MCF 10A (cell line): ENCODE results near the gene GPATCH1. TPM values are rescaled to one million over a fixed set of nuclear protein-coding genes. Genes with fewer than 3 reads are reported as not detected.

ENCODE experiments used
- BruUV-seq: library from RNA; stranded (reverse); fragments of 400-500 nt; replicated peaks from 2 replicates; lab custom pipeline; 2021; lab: Mats Ljungman, UMichigan
- CTCF ChIA-PET: fragments of 300-600 bp; sonication (Branson Sonifier 250); formaldehyde crosslinking; extraction: SDS; loops from one replicate; lab custom pipeline; 2021; ENCODE audit warnings: antibody characterized with exemption, inconsistent platforms; lab: Yijun Ruan, JAX
- POLR2A ChIA-PET: fragments of 300-600, 350-650 bp; sonication (Branson Sonifier 250); formaldehyde crosslinking; extraction: SDS; loops from one replicate; lab custom pipeline; 2020; ENCODE audit warnings: antibody characterized with exemption, inconsistent platforms; lab: Yijun Ruan, JAX
- DNase-seq: peaks from one replicate; pipeline ENCODE4 v3.0.0-alpha.2; 2018; ENCODE audit not compliant: unreplicated experiment
- H3K27ac Mint-ChIP-seq: one replicate; pipeline ENCODE4 v1.8.0; 2022; ENCODE audit warnings: mild to moderate bottlenecking, low read depth, mixed read lengths; ENCODE audit not compliant: unreplicated experiment
- H3K27me3 Mint-ChIP-seq: one replicate; pipeline ENCODE4 v1.8.0; 2022; ENCODE audit warnings: mixed read lengths; ENCODE audit not compliant: insufficient read depth, unreplicated experiment
- H3K36me3 Mint-ChIP-seq: one replicate; pipeline ENCODE4 v1.8.0; 2022; ENCODE audit warnings: mild to moderate bottlenecking, moderate library complexity, mixed read lengths; ENCODE audit not compliant: insufficient read depth, unreplicated experiment
- H3K4me1 Mint-ChIP-seq: one replicate; pipeline ENCODE4 v1.8.0; 2022; ENCODE audit warnings: mixed read lengths; ENCODE audit not compliant: insufficient read depth, unreplicated experiment
- H3K4me3 Mint-ChIP-seq: one replicate; pipeline ENCODE4 v1.8.0; 2022; ENCODE audit warnings: mild to moderate bottlenecking, moderate library complexity, mixed read lengths; ENCODE audit not compliant: unreplicated experiment
- H3K9me3 Mint-ChIP-seq: one replicate; pipeline ENCODE4 v1.8.0; 2022; ENCODE audit warnings: mixed read lengths; ENCODE audit not compliant: unreplicated experiment
- intact Hi-C: fragments of 100-400 bp; cut with micrococcal nuclease; formaldehyde crosslinking; loops from 2 replicates; pipeline ENCODE4 v1.14.1; 2022
- total RNA-seq: library from RNA; stranded (reverse); gene quantifications from 2 replicates; pipeline ENCODE4 v1.2.3, GENCODE V29; 2022
- TF ChIP-seq, protein P1 (sequence below): fragments of 200-600 bp; IDR thresholded peaks from one replicate; pipeline ENCODE4 v1.8.0; 2022; ENCODE audit warnings: antibody characterized with exemption, mild to moderate bottlenecking; ENCODE audit not compliant: unreplicated experiment

GPATCH1 gene
- total RNA-seq, 1 experiment from 2014 or later, result 5.1 TPM

- TF ChIP-seq, protein P1, sequence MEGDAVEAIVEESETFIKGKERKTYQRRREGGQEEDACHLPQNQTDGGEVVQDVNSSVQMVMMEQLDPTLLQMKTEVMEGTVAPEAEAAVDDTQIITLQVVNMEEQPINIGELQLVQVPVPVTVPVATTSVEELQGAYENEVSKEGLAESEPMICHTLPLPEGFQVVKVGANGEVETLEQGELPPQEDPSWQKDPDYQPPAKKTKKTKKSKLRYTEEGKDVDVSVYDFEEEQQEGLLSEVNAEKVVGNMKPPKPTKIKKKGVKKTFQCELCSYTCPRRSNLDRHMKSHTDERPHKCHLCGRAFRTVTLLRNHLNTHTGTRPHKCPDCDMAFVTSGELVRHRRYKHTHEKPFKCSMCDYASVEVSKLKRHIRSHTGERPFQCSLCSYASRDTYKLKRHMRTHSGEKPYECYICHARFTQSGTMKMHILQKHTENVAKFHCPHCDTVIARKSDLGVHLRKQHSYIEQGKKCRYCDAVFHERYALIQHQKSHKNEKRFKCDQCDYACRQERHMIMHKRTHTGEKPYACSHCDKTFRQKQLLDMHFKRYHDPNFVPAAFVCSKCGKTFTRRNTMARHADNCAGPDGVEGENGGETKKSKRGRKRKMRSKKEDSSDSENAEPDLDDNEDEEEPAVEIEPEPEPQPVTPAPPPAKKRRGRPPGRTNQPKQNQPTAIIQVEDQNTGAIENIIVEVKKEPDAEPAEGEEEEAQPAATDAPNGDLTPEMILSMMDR, result no peak
- intact Hi-C loops, result no loop called here
- peaks cover 9% of the 10 kb centered on the region for H3K9me3 Mint-ChIP-seq
- H3K27me3 Mint-ChIP-seq, result no peaks in the 10 kb centered on the region
- no peak for DNase-seq
- no TSS peak for BruUV-seq
- no peak overlapping the region for H3K4me3 Mint-ChIP-seq
- H3K27ac Mint-ChIP-seq, result no peak overlapping the region
- H3K4me1 Mint-ChIP-seq, result peaks cover 6% of the 10 kb centered on the region
- POLR2A ChIA-PET, result interaction anchor here (0.9 kb wide), 1 partner anchor 9 kb away, joined by 3 read pairs; no protein-coding TSS in a partner anchor
- no peaks in the 10 kb centered on the region for H3K36me3 Mint-ChIP-seq
- CTCF ChIA-PET, result interaction anchor here (0.6 to 2.2 kb wide), 2 partner anchors 23 to 31 kb away, joined by 3 to 6 read pairs; no protein-coding TSS in a partner anchor
Measured at GRCh38 chr19:33167438-33167837, 86.5 kb downstream of the GPATCH1 start.

DNA sequence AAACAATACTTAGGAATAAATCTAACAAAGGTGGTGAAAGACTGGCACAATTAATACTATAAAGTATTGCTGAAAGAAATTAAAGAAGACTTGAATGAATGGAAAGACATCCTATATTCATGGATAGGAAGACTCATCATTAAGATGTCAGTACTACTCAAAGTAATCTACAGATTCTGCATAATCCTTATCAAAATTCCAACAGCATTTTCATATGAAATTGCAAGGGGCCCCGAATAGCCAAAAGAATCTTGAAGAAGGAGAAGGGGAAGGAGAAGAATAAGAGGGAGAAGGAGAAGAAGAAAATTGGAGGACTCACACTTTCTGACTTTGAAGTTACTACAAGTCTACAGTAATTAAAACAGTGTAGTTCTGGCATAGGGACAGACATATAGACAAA is 87.5 kb downstream of the GPATCH1 start:
- Mint-ChIP-seq H3K27me3 (no peaks in the 10 kb centered on the region), H3K4me1 (peaks cover 9% of the 10 kb centered on the region), H3K9me3 (peaks cover 9% of the 10 kb centered on the region), H3K36me3 (no peaks in the 10 kb centered on the region), H3K27ac (no peak overlapping the region), H3K4me3 (no peak overlapping the region)
- intact Hi-C loops, result no loop called here
- ChIA-PET POLR2A (interaction anchor here (1.3 kb wide), 1 partner anchor 11 kb away, joined by 3 read pairs; no protein-coding TSS in a partner anchor), CTCF (interaction anchor here (2.2 kb wide), 1 partner anchor 24 kb away, joined by 6 read pairs; no protein-coding TSS in a partner anchor)
- TF ChIP-seq, protein P1, result no peak
- DNase-seq, result no peak
- no TSS peak for BruUV-seq

DNA sequence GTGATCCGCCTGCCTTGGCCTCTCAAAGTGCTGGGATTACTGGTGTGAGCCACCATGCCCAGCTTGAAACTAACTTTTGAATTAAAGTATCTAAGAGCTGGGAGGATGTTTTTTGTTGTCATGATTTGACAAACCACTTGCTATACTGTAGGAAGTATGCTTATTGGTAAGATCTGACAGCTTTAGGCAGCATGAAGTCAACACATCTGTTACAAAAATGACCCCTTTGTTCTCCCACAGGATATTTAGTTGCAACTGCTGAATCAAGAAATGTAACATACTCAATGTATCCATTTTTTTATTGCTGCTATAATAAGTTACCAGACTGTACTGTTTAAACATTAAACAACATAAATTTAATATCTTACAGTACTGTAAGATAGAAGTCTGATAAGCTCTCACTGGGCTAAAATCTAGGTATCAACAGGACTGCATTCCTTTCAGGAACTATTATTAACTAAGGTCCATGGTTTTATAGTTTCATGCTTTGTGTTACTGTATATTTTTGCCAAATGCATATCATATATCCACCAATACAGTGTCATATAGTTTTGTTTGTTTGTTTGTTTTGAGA is 90.3 kb downstream of the GPATCH1 start:
- no peak overlapping the region for H3K27ac Mint-ChIP-seq
- POLR2A ChIA-PET, result interaction anchor here (0.6 to 0.7 kb wide), 2 partner anchors 233 to 1153 kb away, joined by 3 read pairs; no protein-coding TSS in a partner anchor
- DNase-seq, result no peak
- TF ChIP-seq, protein P1, result no peak
- H3K4me1 Mint-ChIP-seq, result peaks cover 9% of the 10 kb centered on the region
- H3K36me3 Mint-ChIP-seq, result no peaks in the 10 kb centered on the region
- CTCF ChIA-PET, result interaction anchor here (0.7 to 1.9 kb wide), 3 partner anchors 12 to 129 kb away, joined by 3 to 11 read pairs (median 7); no protein-coding TSS in a partner anchor
- peaks cover 9% of the 10 kb centered on the region for H3K9me3 Mint-ChIP-seq
- no peak overlapping the region for H3K4me3 Mint-ChIP-seq
- intact Hi-C loops, result no loop called here
- H3K27me3 Mint-ChIP-seq, result no peaks in the 10 kb centered on the region
- BruUV-seq, result no TSS peak

DNA sequence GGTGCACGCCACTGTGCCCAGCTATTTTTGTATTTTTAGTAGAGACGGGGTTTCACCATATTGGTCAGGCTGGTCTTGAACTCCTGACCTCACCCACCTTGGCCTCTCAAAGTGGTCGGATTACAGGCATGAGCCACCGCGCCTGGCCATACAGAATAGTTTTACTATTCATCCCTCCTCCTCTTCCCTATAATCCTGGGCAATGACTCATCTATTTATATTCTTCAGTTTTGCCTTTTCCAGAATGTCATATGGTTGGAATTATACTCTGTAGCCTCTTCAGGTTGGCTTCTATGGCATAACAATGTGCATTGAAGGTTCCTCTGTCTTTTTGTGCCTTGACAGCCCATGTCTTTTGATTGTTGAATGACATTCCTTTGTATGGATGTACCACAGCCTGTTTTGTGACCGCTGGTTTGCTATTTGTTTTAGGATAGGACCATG is 91.0 kb downstream of the GPATCH1 start:
- Mint-ChIP-seq H3K27me3 (no peaks in the 10 kb centered on the region), H3K27ac (no peak overlapping the region), H3K9me3 (peaks cover 9% of the 10 kb centered on the region), H3K4me3 (no peak overlapping the region), H3K36me3 (peaks cover 5% of the 10 kb centered on the region), H3K4me1 (peaks cover 9% of the 10 kb centered on the region)
- TF ChIP-seq, protein P1, result no peak
- CTCF ChIA-PET, result interaction anchor here (1.0 kb wide), 1 partner anchor 12 kb away, joined by 7 read pairs; no protein-coding TSS in a partner anchor
- DNase-seq, result peak; percentile 36
- no TSS peak for BruUV-seq
- POLR2A ChIA-PET, result interaction anchor here (0.7 kb wide), 2 partner anchors 10 to 232 kb away, joined by 3 to 4 read pairs; no protein-coding TSS in a partner anchor
- intact Hi-C loops, result no loop called here
